ENCODE data around the gene SCYGR1.
"Not testable (repeated sequence)": the region's sequence is repeated elsewhere in the genome, so short reads cannot be mapped to it uniquely, and the experiment has no call there.

Gene SCYGR1

GRCh38 chr2:227370791-227371312 lies 16.9 kb downstream of the SCYGR1 start:
- no peak for DNase-seq (ENCODE audit: low read depth)
- no peak for TF ChIP-seq CTCF (IDR thresholded peaks at IDR 0.05; ENCODE audit: low read depth, low read length, missing control alignments)

GRCh38 chr2:227370092-227370491 lies 17.7 kb downstream of the SCYGR1 start:
- TF ChIP-seq CTCF (IDR thresholded peaks at IDR 0.05; ENCODE audit: low read depth, low read length, missing control alignments): no peak
- no peak for DNase-seq (ENCODE audit: low read depth)
- H3K4me3 ChIP-seq (ENCODE audit: low read depth, low read length): no peak overlapping the region

More at GRCh38 chr2:227370791-227371312, 16.9 kb downstream of the SCYGR1 start:
- H3K4me3 ChIP-seq (ENCODE audit: low read depth, low read length): no peak overlapping the region

- no peak for DNase-seq (ENCODE audit: low read depth)
- no peak for TF ChIP-seq CTCF (IDR thresholded peaks at IDR 0.05; ENCODE audit: low read depth, low read length, missing control alignments)
- H3K4me3 ChIP-seq (ENCODE audit: low read depth, low read length): no peak overlapping the region
Measured at GRCh38 chr2:227368574-227368973, 19.2 kb downstream of the SCYGR1 start.

- no peak for DNase-seq (ENCODE audit: low read depth)
- TF ChIP-seq CTCF (IDR thresholded peaks at IDR 0.05; ENCODE audit: low read depth, low read length, missing control alignments): no peak
- H3K4me3 ChIP-seq (ENCODE audit: low read depth, low read length): no peak overlapping the region
Measured at GRCh38 chr2:227367427-227367795, 20.3 kb downstream of the SCYGR1 start.

- DNase-seq (ENCODE audit: low read depth): no peak
- TF ChIP-seq CTCF (IDR thresholded peaks at IDR 0.05; ENCODE audit: low read depth, low read length, missing control alignments): no peak
Measured at GRCh38 chr2:227366769-227367426, 20.9 kb downstream of the SCYGR1 start.

GRCh38 chr2:227365833-227366232 lies 21.9 kb downstream of the SCYGR1 start:
- no peak for TF ChIP-seq CTCF (IDR thresholded peaks at IDR 0.05; ENCODE audit: low read depth, low read length, missing control alignments)
- no peak overlapping the region for H3K4me3 ChIP-seq (ENCODE audit: low read depth, low read length)
- no peak for DNase-seq (ENCODE audit: low read depth)

More at GRCh38 chr2:227366769-227367426, 20.9 kb downstream of the SCYGR1 start:
- no peak overlapping the region for H3K4me3 ChIP-seq (ENCODE audit: low read depth, low read length)

GRCh38 chr2:227364585-227365263 lies 23.0 kb downstream of the SCYGR1 start:
- H3K4me3 ChIP-seq (ENCODE audit: low read depth, low read length); DNase-seq (ENCODE audit: low read depth): not testable (repeated sequence)
